Left renal cortex interstitium (tissue), 4 donors: ENCODE measurements around the gene AMBRA1. TPM values are rescaled to one million over a fixed set of nuclear protein-coding genes. Genes with fewer than 3 reads are reported as not detected.

ENCODE experiments used
- DNase-seq, 4 donors: peaks; one replicate each; pipeline ENCODE4 v3.0.0-alpha.2; 2013; ENCODE audit warnings: low read depth in 4 of 4, low spot score in 2 of 4, missing footprints in 1 of 4
- polyA plus RNA-seq, 4 donors: library from polyadenylated mRNA; unstranded; fragments of 120-200 nt; gene quantifications; one replicate each; pipeline ENCODE4 v1.2.1, GENCODE V29; 2013; ENCODE audit not compliant: insufficient read length in 4 of 4

The AMBRA1 gene
- 10 to 100 TPM; 24.6 to 28.4 (median 26.3) TPM for polyA plus RNA-seq

GRCh38 chr11:46593550-46594373, at the start of gene AMBRA1:
AMBRA1 (minus strand) TSS chr11:46594023; CDS start chr11:46548380, 45,643 bp downstream.
- peak; percentile 73 to 94 (median 81) for DNase-seq

GRCh38 chr11:46643531-46643930, 49.7 kb upstream of the AMBRA1 start:
- DNase-seq: no peak

GRCh38 chr11:46642627-46643335, 49.0 kb upstream of the AMBRA1 start:
- no peak for DNase-seq

- DNase-seq: no peak
Measured at GRCh38 chr11:46641639-46642038, 47.8 kb upstream of the AMBRA1 start.

GRCh38 chr11:46640036-46640788, 46.4 kb upstream of the AMBRA1 start:
- no peak for DNase-seq

- DNase-seq: no peak
Measured at GRCh38 chr11:46639197-46639839, 45.5 kb upstream of the AMBRA1 start.

- DNase-seq: no peak
Measured at GRCh38 chr11:46637546-46637945, 43.7 kb upstream of the AMBRA1 start.

GRCh38 chr11:46635557-46636139, 41.8 kb upstream of the AMBRA1 start:
- no peak for DNase-seq

GRCh38 chr11:46633291-46634217, 39.7 kb upstream of the AMBRA1 start:
- no peak for DNase-seq

- DNase-seq: no peak
Measured at GRCh38 chr11:46632502-46632901, 38.7 kb upstream of the AMBRA1 start.

- no peak for DNase-seq
Measured at GRCh38 chr11:46631676-46632075, 37.9 kb upstream of the AMBRA1 start.

- DNase-seq: no peak
Measured at GRCh38 chr11:46630237-46630636, 36.4 kb upstream of the AMBRA1 start.

- DNase-seq: no peak
Measured at GRCh38 chr11:46628961-46629360, 35.1 kb upstream of the AMBRA1 start.

- DNase-seq: no peak
Measured at GRCh38 chr11:46625406-46625805, 31.6 kb upstream of the AMBRA1 start.

GRCh38 chr11:46618837-46619236, 25.0 kb upstream of the AMBRA1 start:
- no peak for DNase-seq

- DNase-seq: no peak
Measured at GRCh38 chr11:46617972-46618314, 24.1 kb upstream of the AMBRA1 start.

GRCh38 chr11:46617134-46617971, 23.5 kb upstream of the AMBRA1 start, which contains the start of the genes ATG13 and HARBI1:
ATG13 (plus strand) TSS chr11:46617553; CDS start chr11:46644292, 26,739 bp downstream.
HARBI1 (minus strand) TSS chr11:46617227; CDS start chr11:46616237, 990 bp downstream.
- peak; percentile 84 to 99 (median 89) for DNase-seq

- DNase-seq: no peak
Measured at GRCh38 chr11:46616551-46617133, 22.8 kb upstream of the AMBRA1 start.
